ENCODE data around the gene BCL11B. TPM values are rescaled to one million over a fixed set of nuclear protein-coding genes. Genes with fewer than 3 reads are reported as not detected.

Gene BCL11B
- total and polyA plus RNA-seq, 2 donors (not counting 1 experiment from before 2014, with no cell fraction given), result under 0.01 TPM; not detected in 1

GRCh38 chr14:99129998-99130397, 142.0 kb downstream of the BCL11B start:
- H3K4me3 ChIP-seq (replicated peaks in 1 of 4; ENCODE audit: control extremely low read depth in 1 of 4, insufficient read depth in 1 of 4, low read depth in 3 of 4, low read length in 4 of 4), result no peak overlapping the region
- H4K20me1 ChIP-seq (ENCODE audit: control insufficient read depth, extremely low read depth, insufficient read depth, low read length), result no peaks in the 10 kb centered on the region
- no peaks in the 10 kb centered on the region for H3K79me2 ChIP-seq (ENCODE audit: control insufficient read depth, insufficient read depth, low read length)
- TF ChIP-seq, protein P1, sequence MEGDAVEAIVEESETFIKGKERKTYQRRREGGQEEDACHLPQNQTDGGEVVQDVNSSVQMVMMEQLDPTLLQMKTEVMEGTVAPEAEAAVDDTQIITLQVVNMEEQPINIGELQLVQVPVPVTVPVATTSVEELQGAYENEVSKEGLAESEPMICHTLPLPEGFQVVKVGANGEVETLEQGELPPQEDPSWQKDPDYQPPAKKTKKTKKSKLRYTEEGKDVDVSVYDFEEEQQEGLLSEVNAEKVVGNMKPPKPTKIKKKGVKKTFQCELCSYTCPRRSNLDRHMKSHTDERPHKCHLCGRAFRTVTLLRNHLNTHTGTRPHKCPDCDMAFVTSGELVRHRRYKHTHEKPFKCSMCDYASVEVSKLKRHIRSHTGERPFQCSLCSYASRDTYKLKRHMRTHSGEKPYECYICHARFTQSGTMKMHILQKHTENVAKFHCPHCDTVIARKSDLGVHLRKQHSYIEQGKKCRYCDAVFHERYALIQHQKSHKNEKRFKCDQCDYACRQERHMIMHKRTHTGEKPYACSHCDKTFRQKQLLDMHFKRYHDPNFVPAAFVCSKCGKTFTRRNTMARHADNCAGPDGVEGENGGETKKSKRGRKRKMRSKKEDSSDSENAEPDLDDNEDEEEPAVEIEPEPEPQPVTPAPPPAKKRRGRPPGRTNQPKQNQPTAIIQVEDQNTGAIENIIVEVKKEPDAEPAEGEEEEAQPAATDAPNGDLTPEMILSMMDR (conservative IDR thresholded peaks at IDR 0.05 in 1 of 2, IDR thresholded peaks at IDR 0.05 in 1 of 2; ENCODE audit: low read depth in 1 of 2, low read length in 2 of 2), result no peak
- no peak overlapping the region for H2AFZ ChIP-seq (ENCODE audit: low read length)
- no peaks in the 10 kb centered on the region for H3K9me3 ChIP-seq (ENCODE audit: control insufficient read depth, insufficient read depth, low read depth, low read length)
- H3K27me3 ChIP-seq (ENCODE audit: control insufficient read depth, insufficient read depth, low read length), result no peaks in the 10 kb centered on the region
- no peak overlapping the region for H3K9ac ChIP-seq (ENCODE audit: insufficient read depth, low read length)
- H3K27ac ChIP-seq (ENCODE audit: insufficient read depth, low read length), result no peak overlapping the region
- no peak for DNase-seq (ENCODE audit: low read depth in 2 of 2)
- no peaks in the 10 kb centered on the region for H3K36me3 ChIP-seq (ENCODE audit: control insufficient read depth, insufficient read depth, low read length)
- H3K4me1 ChIP-seq (ENCODE audit: control insufficient read depth, extremely low read depth, insufficient read depth, low read length), result no peaks in the 10 kb centered on the region
- no peak overlapping the region for H3K4me2 ChIP-seq (ENCODE audit: extremely low read depth, insufficient read depth, low read length)

GRCh38 chr14:99129211-99129696, 142.7 kb downstream of the BCL11B start:
- Histone ChIP-seq H3K9me3 (ENCODE audit: control insufficient read depth, insufficient read depth, low read depth, low read length) (no peaks in the 10 kb centered on the region), H3K27me3 (ENCODE audit: control insufficient read depth, insufficient read depth, low read length) (no peaks in the 10 kb centered on the region), H3K79me2 (ENCODE audit: control insufficient read depth, insufficient read depth, low read length) (no peaks in the 10 kb centered on the region), H3K36me3 (ENCODE audit: control insufficient read depth, insufficient read depth, low read length) (no peaks in the 10 kb centered on the region), H3K4me2 (ENCODE audit: extremely low read depth, insufficient read depth, low read length) (no peak overlapping the region), H4K20me1 (ENCODE audit: control insufficient read depth, extremely low read depth, insufficient read depth, low read length) (no peaks in the 10 kb centered on the region), H3K9ac (ENCODE audit: insufficient read depth, low read length) (no peak overlapping the region), H2AFZ (ENCODE audit: low read length) (no peak overlapping the region), H3K4me1 (ENCODE audit: control insufficient read depth, extremely low read depth, insufficient read depth, low read length) (no peaks in the 10 kb centered on the region), H3K4me3 (replicated peaks in 1 of 4; ENCODE audit: control extremely low read depth in 1 of 4, insufficient read depth in 1 of 4, low read depth in 3 of 4, low read length in 4 of 4) (no peak overlapping the region), H3K27ac (ENCODE audit: insufficient read depth, low read length) (no peak overlapping the region)
- no peak for DNase-seq (ENCODE audit: low read depth in 2 of 2)
- TF ChIP-seq, protein P1 (conservative IDR thresholded peaks at IDR 0.05 in 1 of 2, IDR thresholded peaks at IDR 0.05 in 1 of 2; ENCODE audit: low read depth in 1 of 2, low read length in 2 of 2), result no peak
- no peak for TF ChIP-seq EZH2 (IDR thresholded peaks at IDR 0.05; ENCODE audit: low read length, missing control alignments)

GRCh38 chr14:99128185-99128584, 143.8 kb downstream of the BCL11B start:
- DNase-seq (ENCODE audit: low read depth in 2 of 2), result no peak
- Histone ChIP-seq H3K36me3 (ENCODE audit: control insufficient read depth, insufficient read depth, low read length) (no peaks in the 10 kb centered on the region), H3K27me3 (ENCODE audit: control insufficient read depth, insufficient read depth, low read length) (no peaks in the 10 kb centered on the region), H3K9ac (ENCODE audit: insufficient read depth, low read length) (no peak overlapping the region), H3K27ac (ENCODE audit: insufficient read depth, low read length) (no peak overlapping the region), H3K4me3 (replicated peaks in 1 of 4; ENCODE audit: control extremely low read depth in 1 of 4, insufficient read depth in 1 of 4, low read depth in 3 of 4, low read length in 4 of 4) (no peak overlapping the region), H3K4me1 (ENCODE audit: control insufficient read depth, extremely low read depth, insufficient read depth, low read length) (no peaks in the 10 kb centered on the region), H2AFZ (ENCODE audit: low read length) (no peak overlapping the region), H3K9me3 (ENCODE audit: control insufficient read depth, insufficient read depth, low read depth, low read length) (no peaks in the 10 kb centered on the region), H3K79me2 (ENCODE audit: control insufficient read depth, insufficient read depth, low read length) (no peaks in the 10 kb centered on the region), H3K4me2 (ENCODE audit: extremely low read depth, insufficient read depth, low read length) (no peak overlapping the region), H4K20me1 (ENCODE audit: control insufficient read depth, extremely low read depth, insufficient read depth, low read length) (no peaks in the 10 kb centered on the region)
- no peak for TF ChIP-seq EZH2 (IDR thresholded peaks at IDR 0.05; ENCODE audit: low read length, missing control alignments)
- TF ChIP-seq, protein P1 (conservative IDR thresholded peaks at IDR 0.05 in 1 of 2, IDR thresholded peaks at IDR 0.05 in 1 of 2; ENCODE audit: low read depth in 1 of 2, low read length in 2 of 2), result no peak
